ENCODE data around the gene RPL7A. TPM values are rescaled to one million over a fixed set of nuclear protein-coding genes. Genes with fewer than 3 reads are reported as not detected.

Gene RPL7A
- total RNA-seq, 2 experiments from 2014 or later, result 2,867 to 2,961 TPM

GRCh38 chr9:133359399-133360175, 11.6 kb downstream of the RPL7A start:
- Histone ChIP-seq H3K9me2 (ENCODE audit: insufficient read depth, low read length) (no peaks in the 10 kb centered on the region), H3K36me3 (ENCODE audit: insufficient read depth, low read length) (peaks cover 61% of the 10 kb centered on the region), H4K20me1 (ENCODE audit: insufficient read depth, low read length) (no peaks in the 10 kb centered on the region), H3K4me2 (ENCODE audit: low read length) (no peak overlapping the region), H3K27ac (ENCODE audit: low read depth, low read length, poor library complexity, severe bottlenecking) (no peak overlapping the region), H3K4me1 (ENCODE audit: insufficient read depth, low read length, poor library complexity, severe bottlenecking) (peaks cover 21% of the 10 kb centered on the region), H3K4me3 (ENCODE audit: low read depth, low read length, poor library complexity, severe bottlenecking) (no peak overlapping the region), H2AFZ (ENCODE audit: low read length) (no peak overlapping the region), H3K9me3 (ENCODE audit: low read length) (no peaks in the 10 kb centered on the region), H3K79me2 (ENCODE audit: insufficient read depth, low read depth, low read length) (peaks cover 8% of the 10 kb centered on the region; the same call in 1 of the 2 replicates)
- ChIA-PET CTCF (ENCODE audit: unreplicated experiment) (no interaction called here), POLR2A (no interaction called here)
- BruUV-seq (replicated peaks), result no TSS peak
- intact Hi-C loops (cut with micrococcal nuclease; ENCODE audit: unreplicated experiment), result loop anchor here (5.0 kb wide), 1 partner anchor 103 kb away; no protein-coding TSS in a partner anchor
- TF ChIP-seq, protein P1, sequence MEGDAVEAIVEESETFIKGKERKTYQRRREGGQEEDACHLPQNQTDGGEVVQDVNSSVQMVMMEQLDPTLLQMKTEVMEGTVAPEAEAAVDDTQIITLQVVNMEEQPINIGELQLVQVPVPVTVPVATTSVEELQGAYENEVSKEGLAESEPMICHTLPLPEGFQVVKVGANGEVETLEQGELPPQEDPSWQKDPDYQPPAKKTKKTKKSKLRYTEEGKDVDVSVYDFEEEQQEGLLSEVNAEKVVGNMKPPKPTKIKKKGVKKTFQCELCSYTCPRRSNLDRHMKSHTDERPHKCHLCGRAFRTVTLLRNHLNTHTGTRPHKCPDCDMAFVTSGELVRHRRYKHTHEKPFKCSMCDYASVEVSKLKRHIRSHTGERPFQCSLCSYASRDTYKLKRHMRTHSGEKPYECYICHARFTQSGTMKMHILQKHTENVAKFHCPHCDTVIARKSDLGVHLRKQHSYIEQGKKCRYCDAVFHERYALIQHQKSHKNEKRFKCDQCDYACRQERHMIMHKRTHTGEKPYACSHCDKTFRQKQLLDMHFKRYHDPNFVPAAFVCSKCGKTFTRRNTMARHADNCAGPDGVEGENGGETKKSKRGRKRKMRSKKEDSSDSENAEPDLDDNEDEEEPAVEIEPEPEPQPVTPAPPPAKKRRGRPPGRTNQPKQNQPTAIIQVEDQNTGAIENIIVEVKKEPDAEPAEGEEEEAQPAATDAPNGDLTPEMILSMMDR (conservative IDR thresholded peaks at IDR 0.05; ENCODE audit: low read length), result peak; percentile 50
- TF ChIP-seq EZH2phosphoT487 (IDR thresholded peaks at IDR 0.05; ENCODE audit: borderline replicate concordance, low read depth, low read length), result no peak
- DNase-seq (ENCODE audit: low spot score), result no peak

GRCh38 chr9:133360400-133361393, 12.7 kb downstream of the RPL7A start:
- BruUV-seq (replicated peaks), result no TSS peak
- H2AFZ ChIP-seq (ENCODE audit: low read length), result no peak overlapping the region
- no peaks in the 10 kb centered on the region for H3K9me2 ChIP-seq (ENCODE audit: insufficient read depth, low read length)
- H3K36me3 ChIP-seq (ENCODE audit: insufficient read depth, low read length), result peaks cover 72% of the 10 kb centered on the region
- intact Hi-C loops (cut with micrococcal nuclease; ENCODE audit: unreplicated experiment), result no loop called here
- H3K4me2 ChIP-seq (ENCODE audit: low read length), result no peak overlapping the region
- DNase-seq (ENCODE audit: low spot score), result no peak
- no peak overlapping the region for H3K27ac ChIP-seq (ENCODE audit: low read depth, low read length, poor library complexity, severe bottlenecking)
- H3K4me1 ChIP-seq (ENCODE audit: insufficient read depth, low read length, poor library complexity, severe bottlenecking), result peaks cover 10% of the 10 kb centered on the region
- TF ChIP-seq, protein P1 (conservative IDR thresholded peaks at IDR 0.05; ENCODE audit: low read length), result no peak
- TF ChIP-seq EZH2phosphoT487 (IDR thresholded peaks at IDR 0.05; ENCODE audit: borderline replicate concordance, low read depth, low read length), result no peak
- H3K9me3 ChIP-seq (ENCODE audit: low read length), result no peaks in the 10 kb centered on the region
- no peak overlapping the region for H3K4me3 ChIP-seq (ENCODE audit: low read depth, low read length, poor library complexity, severe bottlenecking)
- H4K20me1 ChIP-seq (ENCODE audit: insufficient read depth, low read length), result no peaks in the 10 kb centered on the region
- POLR2A ChIA-PET, result no interaction called here
- H3K79me2 ChIP-seq (ENCODE audit: insufficient read depth, low read depth, low read length), result peaks cover 3% of the 10 kb centered on the region; the same call in 1 of the 2 replicates
- CTCF ChIA-PET (ENCODE audit: unreplicated experiment), result interaction anchor here (0.6 kb wide), 1 partner anchor 643 kb away, joined by 3 read pairs; no protein-coding TSS in a partner anchor

All from OCI-LY7 (cell line).